Esophagus squamous epithelium (tissue), 4 donors: ENCODE data around the gene HAPLN3.

ENCODE experiments used
- POLR2A ChIP-seq, 4 donors: fragments of 450-650 bp; IDR thresholded peaks; one replicate each; pipeline ENCODE4 v1.6.1; 2017; ENCODE audit warnings: antibody characterized with exemption in 4 of 4, mild to moderate bottlenecking in 4 of 4, moderate library complexity in 3 of 4
- TF ChIP-seq, protein P1 (sequence below), 6 experiments: fragments of 450-650 bp in 4 of 6; fragments of 200-600 bp in 2 of 6; sonication (generic) in 2 of 6; IDR thresholded peaks; one replicate each; pipeline ENCODE4 v1.5.1; 2016 to 2019; ENCODE audit warnings: antibody characterized with exemption in 6 of 6, mild to moderate bottlenecking in 4 of 6, moderate library complexity in 4 of 6

DNA sequence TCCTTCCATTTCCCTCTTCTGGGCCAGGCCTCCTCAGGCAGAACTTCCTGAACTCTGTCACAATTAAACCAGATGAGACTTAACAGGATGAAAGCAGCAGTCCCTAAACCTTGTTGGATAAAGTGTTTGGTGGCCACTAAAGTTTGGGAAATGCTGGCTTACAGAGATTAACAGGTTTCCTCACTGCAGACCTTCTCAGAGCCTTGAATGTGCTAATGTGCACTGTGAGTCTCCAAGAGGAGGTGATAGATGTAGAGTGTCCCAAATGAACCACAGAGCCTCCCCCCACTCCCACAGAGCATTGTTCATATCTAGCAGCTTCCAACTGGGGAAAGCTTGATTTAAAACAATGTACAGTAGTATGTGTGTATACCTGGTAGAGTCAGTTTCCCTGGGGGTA lies 42.9 kb downstream of the HAPLN3 start:
- TF ChIP-seq POLR2A (IDR thresholded peaks at IDR 0.05): no peak
- TF ChIP-seq, protein P1, sequence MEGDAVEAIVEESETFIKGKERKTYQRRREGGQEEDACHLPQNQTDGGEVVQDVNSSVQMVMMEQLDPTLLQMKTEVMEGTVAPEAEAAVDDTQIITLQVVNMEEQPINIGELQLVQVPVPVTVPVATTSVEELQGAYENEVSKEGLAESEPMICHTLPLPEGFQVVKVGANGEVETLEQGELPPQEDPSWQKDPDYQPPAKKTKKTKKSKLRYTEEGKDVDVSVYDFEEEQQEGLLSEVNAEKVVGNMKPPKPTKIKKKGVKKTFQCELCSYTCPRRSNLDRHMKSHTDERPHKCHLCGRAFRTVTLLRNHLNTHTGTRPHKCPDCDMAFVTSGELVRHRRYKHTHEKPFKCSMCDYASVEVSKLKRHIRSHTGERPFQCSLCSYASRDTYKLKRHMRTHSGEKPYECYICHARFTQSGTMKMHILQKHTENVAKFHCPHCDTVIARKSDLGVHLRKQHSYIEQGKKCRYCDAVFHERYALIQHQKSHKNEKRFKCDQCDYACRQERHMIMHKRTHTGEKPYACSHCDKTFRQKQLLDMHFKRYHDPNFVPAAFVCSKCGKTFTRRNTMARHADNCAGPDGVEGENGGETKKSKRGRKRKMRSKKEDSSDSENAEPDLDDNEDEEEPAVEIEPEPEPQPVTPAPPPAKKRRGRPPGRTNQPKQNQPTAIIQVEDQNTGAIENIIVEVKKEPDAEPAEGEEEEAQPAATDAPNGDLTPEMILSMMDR (IDR thresholded peaks at IDR 0.05): no peak
